Measurements from ENCODE around the gene GTF2F1. TPM values are rescaled to one million over a fixed set of nuclear protein-coding genes. Genes with fewer than 3 reads are reported as not detected.

The GTF2F1 gene
- total RNA-seq, 2 donors from 2014 or later: 23.7 to 33.0 TPM

DNA sequence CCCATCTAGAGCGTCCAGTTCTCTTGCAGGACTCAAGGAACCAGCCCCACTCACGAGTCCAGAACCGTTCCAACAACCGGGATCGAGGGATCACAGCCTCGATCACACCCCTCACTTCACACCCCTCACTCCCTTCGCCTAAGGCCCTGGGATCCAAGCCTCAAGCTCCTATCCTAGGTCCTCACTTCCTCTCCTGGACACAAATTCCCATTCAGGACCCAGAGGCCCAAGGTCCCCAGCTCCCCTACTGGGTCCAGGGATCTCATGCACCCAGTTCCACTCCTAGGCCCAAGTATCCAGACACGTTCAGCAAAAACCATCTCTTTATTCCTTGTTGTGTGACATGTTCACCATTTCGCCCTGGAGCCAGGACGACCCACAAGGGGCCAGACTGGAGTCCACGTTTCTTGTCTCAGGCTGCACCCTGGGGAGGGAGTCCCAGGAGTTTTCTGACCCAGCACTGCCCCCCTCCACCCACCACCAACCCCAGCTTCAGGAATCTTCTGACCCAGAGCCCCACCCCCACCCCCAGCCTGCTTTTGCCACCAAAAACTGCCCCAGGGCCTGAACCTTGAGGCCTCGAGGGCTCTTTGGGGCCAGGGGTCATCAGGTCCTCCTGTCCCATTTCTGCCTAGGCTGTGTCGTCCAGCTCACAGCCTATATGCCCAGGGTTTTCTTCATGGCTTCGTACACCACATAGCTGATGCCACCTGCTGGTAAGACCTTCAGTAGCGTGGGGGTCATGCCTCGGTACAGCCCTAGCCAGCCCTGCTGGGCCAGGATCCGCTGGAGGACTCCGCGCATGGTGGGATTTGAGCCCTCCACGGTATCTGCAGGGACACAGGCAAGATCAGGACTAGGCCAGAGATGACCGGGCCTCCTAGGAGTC is 33.0 kb upstream of the GTF2F1 start:
- DNase-seq (ENCODE audit: low spot score): no peak
- peaks cover 0 to 35% of the 10 kb centered on the region in 2 donors for H3K4me1 ChIP-seq
- H3K4me3 ChIP-seq: peak overlapping the region in 1 of 2 donors; percentile 40
- no peak for TF ChIP-seq CTCF (IDR thresholded peaks at IDR 0.05)
- H3K9me3 ChIP-seq: no peaks in the 10 kb centered on the region
- peak overlapping the region; percentile 78 to 85 for H3K27ac ChIP-seq
- H3K27me3 ChIP-seq: no peaks in the 10 kb centered on the region
- H3K36me3 ChIP-seq: peaks cover 2% of the 10 kb centered on the region

- H3K27ac ChIP-seq: peak overlapping the region; percentile 78 to 85
- peak overlapping the region in 1 of 2 donors; percentile 40 for H3K4me3 ChIP-seq
- peaks cover 10% of the 10 kb centered on the region for H3K36me3 ChIP-seq
- H3K4me1 ChIP-seq: peaks cover 0 to 41% of the 10 kb centered on the region in 2 donors
- peak; percentile 100 for DNase-seq (ENCODE audit: low spot score)
- TF ChIP-seq CTCF (IDR thresholded peaks at IDR 0.05): no peak
- no peaks in the 10 kb centered on the region for H3K9me3 ChIP-seq
- H3K27me3 ChIP-seq: no peaks in the 10 kb centered on the region
Observed at GRCh38 chr19:6424939-6425731, 32.2 kb upstream of the GTF2F1 start.

DNA sequence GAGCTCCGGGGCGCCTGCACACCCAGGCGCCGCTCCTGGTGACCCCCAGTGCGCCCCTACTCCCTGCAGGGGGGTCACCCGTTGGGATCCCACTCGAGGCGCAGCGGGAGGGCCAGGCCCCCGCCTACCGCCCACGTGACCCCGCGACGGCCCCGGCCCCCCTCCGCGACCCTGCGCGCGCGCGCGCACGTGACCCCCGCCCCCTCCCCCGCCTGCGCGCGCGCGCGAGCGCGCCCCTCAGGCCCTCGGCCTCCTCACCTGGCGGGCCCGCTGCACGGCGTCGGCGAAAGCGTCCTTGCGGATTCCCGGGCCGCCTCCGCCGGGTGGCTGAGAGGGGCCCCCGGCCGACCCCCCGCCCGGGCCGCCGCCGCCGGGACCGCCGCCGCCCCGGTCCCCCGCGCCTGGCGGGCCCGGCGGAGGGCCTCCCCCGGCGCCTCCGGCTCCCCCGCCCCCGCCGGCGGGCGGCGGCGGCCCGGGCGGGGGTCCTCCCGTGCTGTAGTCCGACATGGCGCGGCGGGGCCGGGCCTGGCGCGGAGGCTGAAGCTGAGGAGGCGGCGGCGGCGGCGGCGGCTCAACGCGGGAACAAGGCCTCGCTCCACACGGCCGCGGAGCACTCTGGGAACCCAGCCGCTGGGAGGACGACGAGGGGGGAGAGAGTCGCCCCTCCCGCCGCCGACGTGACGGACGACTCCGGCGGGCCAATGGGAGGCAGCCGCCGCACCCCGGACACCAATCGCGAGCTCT is 31.4 kb upstream of the GTF2F1 start, which contains the start of gene KHSRP:
TSS of gene KHSRP (minus strand) at position 617 of the 744 bp plus-strand sequence. CDS start at position 507, 110 bp downstream.
- Histone ChIP-seq H3K36me3 (peaks cover 18% of the 10 kb centered on the region), H3K4me3 (peak within 1 kb of the TSS; percentile 76 to 82), H3K27ac (peak within 1 kb of the TSS; percentile 78 to 85), H3K9me3 (no peaks in the 10 kb centered on the region), H3K4me1 (peaks cover 0 to 45% of the 10 kb centered on the region in 2 donors), H3K27me3 (no peaks in the 10 kb centered on the region)
- DNase-seq (ENCODE audit: low spot score): no peak
- no peak for TF ChIP-seq CTCF (IDR thresholded peaks at IDR 0.05)

- DNase-seq (ENCODE audit: low spot score): peak; percentile 61
Observed at GRCh38 chr19:6423499-6424194, 30.7 kb upstream of the GTF2F1 start.

More at GRCh38 chr19:6423499-6424194, 30.7 kb upstream of the GTF2F1 start:
- peaks cover 0 to 45% of the 10 kb centered on the region in 2 donors for H3K4me1 ChIP-seq
- H3K36me3 ChIP-seq: peaks cover 24% of the 10 kb centered on the region
- no peak for TF ChIP-seq CTCF (IDR thresholded peaks at IDR 0.05)
- H3K27ac ChIP-seq: peak overlapping the region; percentile 46 to 75
- H3K27me3 ChIP-seq: no peaks in the 10 kb centered on the region
- H3K4me3 ChIP-seq: peak overlapping the region; percentile 76 to 82
- no peaks in the 10 kb centered on the region for H3K9me3 ChIP-seq
